GM18858 (cell line): ENCODE data around the gene CERCAM.
"Not testable (repeated sequence)": the region's sequence is repeated elsewhere in the genome, so short reads cannot be mapped to it uniquely, and the experiment has no call there.

Experiments
- ATAC-seq: cut with Tn5 transposase; IDR thresholded peaks from one replicate; pipeline ENCODE4 v1.9.1; 2021; ENCODE audit not compliant: unreplicated experiment

CERCAM gene

GRCh38 chr9:128393145-128393775 is 27.4 kb upstream of the CERCAM start:
- no peak for ATAC-seq

DNA sequence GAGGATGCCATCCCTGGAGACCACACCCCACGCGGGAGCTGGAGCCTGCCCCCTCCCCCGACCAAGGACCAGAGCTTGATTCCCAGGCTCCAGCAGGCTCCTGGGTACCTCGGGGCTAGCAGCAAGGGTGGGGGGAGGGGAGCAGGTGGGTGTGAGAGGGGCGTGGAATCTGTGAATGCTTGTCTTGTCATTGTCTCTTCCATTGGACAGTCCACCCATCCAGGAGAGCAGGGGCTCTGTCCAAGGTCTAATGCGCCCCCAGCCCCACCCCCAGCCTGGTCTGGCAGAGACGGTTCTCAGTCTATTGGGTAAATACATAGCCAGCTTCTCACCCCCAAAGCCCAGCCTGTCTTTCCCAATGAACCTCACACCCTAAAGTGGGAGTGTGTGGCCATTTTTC is 26.7 kb upstream of the CERCAM start:
- ATAC-seq, result no peak

DNA sequence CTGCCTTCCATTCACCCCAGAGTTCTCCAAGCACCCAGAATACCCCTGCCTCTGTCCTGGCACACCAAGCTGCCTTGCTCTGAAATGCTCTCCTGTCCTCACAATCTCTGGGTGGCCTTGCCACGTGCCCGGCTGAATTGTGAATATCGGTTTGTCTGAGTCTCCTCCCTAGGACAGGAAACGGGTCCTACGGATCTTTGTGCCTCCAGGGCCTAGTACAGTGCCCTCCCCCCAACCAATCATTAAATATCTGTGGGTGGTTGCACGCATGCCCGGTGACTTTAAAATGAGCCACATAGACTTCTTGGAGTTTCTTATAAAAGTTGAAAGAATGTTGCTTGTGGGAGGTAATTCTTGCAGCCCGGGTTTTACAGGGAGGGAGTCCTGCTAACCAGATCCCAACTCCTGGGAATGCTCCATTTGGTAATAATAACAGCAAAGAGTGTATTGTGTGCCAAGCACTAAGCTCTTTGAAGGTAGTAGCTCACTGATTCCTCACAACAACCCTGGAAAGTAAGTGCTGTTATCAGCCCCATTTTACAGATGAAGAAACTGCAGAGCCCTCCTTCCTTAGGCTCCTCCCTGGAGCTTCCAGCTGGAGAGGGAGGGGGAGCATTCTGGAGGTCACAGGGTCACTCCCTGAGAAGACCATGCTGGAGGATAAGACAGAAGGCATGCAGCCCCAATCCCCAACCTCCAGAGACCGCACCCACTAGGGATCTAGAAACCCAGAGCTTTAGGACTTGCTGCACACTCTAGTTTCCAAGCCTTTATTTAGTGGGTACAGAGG is 26.1 kb upstream of the CERCAM start:
- no peak for ATAC-seq

DNA sequence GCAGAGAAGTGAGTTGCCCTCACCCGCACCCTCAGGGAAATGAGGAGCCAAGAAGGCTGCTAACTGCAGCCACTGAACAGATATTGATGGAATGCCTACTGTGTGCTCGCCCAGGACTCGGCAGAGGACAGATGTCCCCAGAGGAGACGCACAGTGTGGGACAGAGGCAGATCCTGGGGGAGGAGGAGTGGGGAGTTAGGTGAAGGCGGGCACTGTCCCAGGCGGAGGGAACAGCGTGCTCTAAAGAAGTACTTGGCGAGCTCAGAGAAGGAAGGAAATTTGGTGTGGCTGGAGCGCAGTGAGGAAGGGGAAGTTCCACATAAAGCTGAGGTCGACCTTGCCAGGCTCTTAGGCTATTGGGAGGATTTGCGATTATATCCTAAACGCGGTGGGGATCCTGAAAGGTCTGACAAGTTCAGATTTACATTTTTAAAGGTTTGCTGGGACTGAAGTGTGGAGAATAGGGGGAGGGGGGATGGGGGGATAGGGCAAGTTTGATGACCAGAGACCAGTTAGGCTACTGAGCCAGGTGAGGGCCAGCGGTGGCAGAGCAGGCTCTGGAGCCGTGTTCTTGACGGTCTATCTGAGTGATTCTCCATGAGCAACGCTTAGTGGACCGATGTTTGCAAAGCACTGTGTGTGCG is 23.6 kb upstream of the CERCAM start:
- no peak for ATAC-seq

DNA sequence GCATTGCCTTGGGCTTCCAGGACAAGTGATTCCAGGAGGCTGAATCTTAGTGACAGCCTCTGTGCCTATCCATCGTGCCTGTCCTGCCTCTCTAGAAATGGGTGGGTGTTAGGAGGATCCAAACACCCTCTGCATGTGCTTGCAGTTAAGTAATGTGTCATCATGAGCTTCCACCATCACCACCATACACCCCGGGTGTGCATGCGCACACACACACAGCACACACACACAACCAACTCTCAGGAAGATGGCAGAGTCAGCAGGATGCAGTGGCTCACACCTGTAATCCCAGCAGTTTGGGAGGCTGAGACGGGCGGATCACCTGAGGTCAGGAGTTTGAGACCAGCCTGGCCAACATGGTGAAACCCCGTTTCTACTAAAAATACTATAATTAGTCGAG is 22.8 kb upstream of the CERCAM start:
- ATAC-seq, result no peak

GRCh38 chr9:128399861-128400260 is 20.8 kb upstream of the CERCAM start:
- ATAC-seq, result no peak

DNA sequence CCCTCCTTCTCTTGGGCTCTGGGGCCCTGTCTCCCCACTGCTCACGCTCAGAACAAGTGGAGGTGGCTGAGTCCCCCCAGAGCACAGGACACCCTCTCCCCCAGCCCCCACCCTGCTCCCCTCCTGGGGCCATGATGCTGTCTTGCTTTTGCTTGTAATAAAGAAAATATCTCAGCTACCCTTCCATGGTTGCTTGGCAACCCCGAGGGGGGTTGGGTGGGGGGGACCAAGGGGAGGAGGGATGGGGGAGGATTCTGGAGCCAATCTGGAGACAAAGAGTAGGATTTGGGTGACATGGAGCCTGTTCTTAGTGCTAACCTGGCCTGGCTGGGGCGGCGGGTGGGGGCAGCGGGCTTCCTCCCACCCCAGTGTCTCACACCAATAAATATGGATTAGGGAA is 16.1 kb upstream of the CERCAM start:
- ATAC-seq, result no peak

- ATAC-seq, result no peak
Measured at GRCh38 chr9:128405077-128405779, 15.4 kb upstream of the CERCAM start.

- no peak for ATAC-seq
Measured at GRCh38 chr9:128405780-128406171, 14.9 kb upstream of the CERCAM start.

DNA sequence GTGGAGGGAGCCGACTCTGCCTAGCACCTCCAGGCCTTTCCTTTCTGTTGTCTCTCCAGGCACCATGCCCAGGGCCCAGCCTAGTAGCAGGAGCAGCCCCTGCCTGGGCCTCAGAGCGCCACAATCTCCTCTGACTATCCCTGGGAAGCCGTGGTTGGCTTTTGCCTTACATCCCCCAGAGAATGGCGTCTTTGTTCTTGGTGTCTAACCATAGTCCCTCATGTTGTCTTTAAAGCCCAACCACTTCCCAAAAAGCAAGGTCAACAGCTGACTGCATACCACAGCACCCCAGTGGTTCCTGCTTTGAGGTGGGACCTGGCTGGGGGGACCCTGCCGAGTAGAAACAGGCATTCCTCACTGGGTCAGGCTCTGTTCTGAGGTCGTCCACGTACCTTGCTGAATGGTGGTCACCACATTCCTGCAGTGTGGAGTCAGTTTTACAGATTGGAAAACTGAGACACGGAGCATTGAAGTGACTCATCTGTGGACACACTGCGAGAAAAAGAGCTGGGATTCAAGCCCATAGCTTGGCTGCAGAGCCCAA is 13.7 kb upstream of the CERCAM start:
- no peak for ATAC-seq

- ATAC-seq, result no peak
Measured at GRCh38 chr9:128408963-128409431, 11.7 kb upstream of the CERCAM start.

- ATAC-seq, result no peak
Measured at GRCh38 chr9:128409450-128409849, 11.2 kb upstream of the CERCAM start.

DNA sequence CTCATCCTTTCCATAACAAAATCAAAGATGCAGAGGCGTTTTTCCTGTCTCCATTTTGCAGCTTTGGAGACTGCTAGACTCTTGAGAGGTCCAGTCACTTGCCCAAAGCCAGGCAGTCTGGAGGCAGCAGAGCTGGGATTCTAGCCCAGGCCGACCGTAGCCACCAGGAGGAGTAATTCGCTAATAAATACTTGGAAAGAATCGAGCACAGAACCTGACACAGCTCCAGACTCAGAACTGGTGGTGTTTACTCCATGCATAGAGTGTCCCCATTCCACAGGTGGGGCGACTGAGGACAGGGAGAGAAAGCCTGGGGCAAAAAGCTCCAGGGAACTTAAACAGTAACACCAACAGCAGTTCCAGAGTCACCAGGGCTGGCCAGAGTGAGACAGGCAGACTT is 10.7 kb upstream of the CERCAM start:
- no peak for ATAC-seq

DNA sequence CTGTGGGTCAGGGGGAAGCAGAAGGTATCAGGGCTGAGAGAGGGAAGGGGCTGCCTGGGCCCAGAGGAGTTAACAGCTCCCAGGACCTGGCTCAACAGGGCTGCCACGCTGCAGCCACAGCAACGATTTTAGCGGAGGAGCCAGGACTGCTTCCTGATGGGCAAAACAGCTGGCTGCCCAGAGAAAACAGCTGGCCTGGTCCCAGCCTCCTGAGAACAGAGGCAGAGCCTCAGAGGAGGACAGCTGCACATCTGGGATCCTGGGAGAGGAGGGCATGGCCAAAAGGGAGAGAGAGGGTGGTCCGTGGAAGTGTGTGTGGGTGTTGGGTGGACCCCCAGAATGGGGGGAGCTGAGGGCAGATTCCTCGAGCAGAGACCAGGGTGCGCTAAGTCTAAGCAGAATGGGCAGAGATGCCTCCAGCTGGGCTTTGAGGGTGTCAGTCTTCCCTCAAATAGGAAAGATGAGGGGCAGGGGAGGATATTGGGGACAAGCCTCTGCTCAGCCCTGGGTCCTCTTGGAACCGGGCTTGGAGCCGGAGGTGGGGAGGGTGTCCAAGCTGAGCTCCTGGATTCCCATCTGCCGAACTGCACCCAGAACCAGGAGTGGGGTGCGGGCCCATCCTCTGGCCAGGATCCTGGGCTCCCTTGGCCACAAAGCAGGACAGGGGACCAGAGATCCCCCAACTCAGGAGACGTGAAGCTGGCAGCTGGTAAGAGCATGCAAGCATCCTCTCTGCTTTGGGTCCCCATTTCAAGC is 9.1 kb upstream of the CERCAM start:
- ATAC-seq, result no peak

- ATAC-seq, result no peak
Measured at GRCh38 chr9:128412120-128412790, 8.4 kb upstream of the CERCAM start.

DNA sequence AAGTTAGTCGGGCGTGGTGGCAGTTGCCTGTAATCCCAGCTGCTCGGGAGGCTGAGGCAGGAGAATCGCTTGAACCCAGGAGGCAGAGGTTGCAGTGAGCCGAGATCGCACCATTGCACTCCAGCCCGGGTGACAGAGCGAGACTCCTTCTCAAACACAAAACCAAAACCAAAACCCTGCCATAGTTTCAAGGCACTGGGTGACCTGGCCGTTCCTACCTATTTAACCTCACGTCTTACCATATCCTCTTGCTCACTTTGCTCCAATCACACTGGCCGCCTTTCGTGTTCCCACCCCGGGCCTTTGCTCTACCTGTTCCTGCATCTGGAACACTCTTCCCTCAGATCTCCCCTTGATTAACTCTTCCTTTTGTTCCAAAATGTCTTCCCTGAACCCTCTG is 6.9 kb upstream of the CERCAM start:
- ATAC-seq, result not testable (repeated sequence)

DNA sequence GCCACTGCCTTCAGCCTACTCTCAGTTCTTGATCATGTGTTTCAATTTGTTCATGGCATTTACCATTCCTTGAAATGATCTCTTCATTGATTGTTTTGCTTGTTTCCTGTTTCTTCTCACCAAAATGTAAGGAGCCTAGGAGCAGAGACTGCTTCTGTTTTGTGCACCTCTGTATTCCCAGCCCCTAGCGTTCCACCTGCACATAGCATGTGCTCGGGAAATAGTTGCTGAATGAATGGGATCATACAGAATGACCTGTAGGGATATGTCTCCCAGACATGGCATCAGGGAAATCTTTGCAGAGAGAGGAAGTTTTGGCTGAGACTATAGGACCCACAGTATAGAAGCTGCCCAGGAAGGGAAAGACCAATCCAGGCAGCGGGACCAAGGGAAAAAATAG is 6.2 kb upstream of the CERCAM start:
- no peak for ATAC-seq

- ATAC-seq, result no peak
Measured at GRCh38 chr9:128415281-128415680, 5.4 kb upstream of the CERCAM start.

DNA sequence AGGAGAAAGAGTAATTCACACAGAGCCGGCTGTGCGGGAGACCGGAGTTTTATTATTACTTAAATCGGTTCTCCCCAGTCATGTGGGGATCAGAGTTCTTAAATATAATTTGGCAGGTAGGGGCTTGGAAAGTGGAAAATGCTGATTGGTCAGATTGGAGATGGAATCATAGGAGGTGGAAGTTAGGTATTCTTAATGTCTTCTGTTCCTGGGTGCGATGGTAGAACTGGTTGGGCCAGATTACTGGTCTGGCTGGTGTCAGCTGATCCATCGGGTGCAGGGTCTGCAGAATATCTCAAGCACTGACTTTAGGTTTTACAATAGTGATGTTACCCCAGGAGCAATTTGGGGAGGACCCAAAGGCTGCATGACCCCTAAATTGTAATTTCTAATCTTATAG is 4.6 kb upstream of the CERCAM start:
- no peak for ATAC-seq

GRCh38 chr9:128416432-128417019 is 4.1 kb upstream of the CERCAM start:
- ATAC-seq, result no peak
